ENCODE measurements around the gene CACNB2. TPM values are rescaled to one million over a fixed set of nuclear protein-coding genes. Genes with fewer than 3 reads are reported as not detected.
"Not testable (repeated sequence)": the region's sequence is repeated elsewhere in the genome, so short reads cannot be mapped to it uniquely, and the experiment has no call there.

The CACNB2 gene
- total RNA-seq, 1 experiment from 2014 or later = not detected

GRCh38 chr10:18205098-18205834, 65.0 kb downstream of the CACNB2 start:
- Histone ChIP-seq H3K4me3 (ENCODE audit: low read depth in 2 of 2, low read length in 2 of 2) (no peak overlapping the region), H3K27me3 (ENCODE audit: control insufficient read depth, insufficient read depth, low read length) (no peaks in the 10 kb centered on the region), H3K27ac (ENCODE audit: low read length) (no peak overlapping the region), H3K9me3 (ENCODE audit: control insufficient read depth, insufficient read depth, low read depth, low read length) (no peaks in the 10 kb centered on the region), H3K4me1 (ENCODE audit: control insufficient read depth, insufficient read depth, low read length) (no peaks in the 10 kb centered on the region), H3K36me3 (ENCODE audit: control insufficient read depth, insufficient read depth, low read length) (no peaks in the 10 kb centered on the region)
- CTCF ChIA-PET = no interaction called here
- intact Hi-C loops (cut with micrococcal nuclease; ENCODE audit: unreplicated experiment) (no loop called here), in situ Hi-C loops (cut with HindIII; ENCODE audit: low pct_unique_long_range_greater_than_20kb, low sequenced_read_pairs) (no loop called here)
- TF ChIP-seq CTCF (IDR thresholded peaks at IDR 0.05) = no peak
- TF ChIP-seq, protein P1, sequence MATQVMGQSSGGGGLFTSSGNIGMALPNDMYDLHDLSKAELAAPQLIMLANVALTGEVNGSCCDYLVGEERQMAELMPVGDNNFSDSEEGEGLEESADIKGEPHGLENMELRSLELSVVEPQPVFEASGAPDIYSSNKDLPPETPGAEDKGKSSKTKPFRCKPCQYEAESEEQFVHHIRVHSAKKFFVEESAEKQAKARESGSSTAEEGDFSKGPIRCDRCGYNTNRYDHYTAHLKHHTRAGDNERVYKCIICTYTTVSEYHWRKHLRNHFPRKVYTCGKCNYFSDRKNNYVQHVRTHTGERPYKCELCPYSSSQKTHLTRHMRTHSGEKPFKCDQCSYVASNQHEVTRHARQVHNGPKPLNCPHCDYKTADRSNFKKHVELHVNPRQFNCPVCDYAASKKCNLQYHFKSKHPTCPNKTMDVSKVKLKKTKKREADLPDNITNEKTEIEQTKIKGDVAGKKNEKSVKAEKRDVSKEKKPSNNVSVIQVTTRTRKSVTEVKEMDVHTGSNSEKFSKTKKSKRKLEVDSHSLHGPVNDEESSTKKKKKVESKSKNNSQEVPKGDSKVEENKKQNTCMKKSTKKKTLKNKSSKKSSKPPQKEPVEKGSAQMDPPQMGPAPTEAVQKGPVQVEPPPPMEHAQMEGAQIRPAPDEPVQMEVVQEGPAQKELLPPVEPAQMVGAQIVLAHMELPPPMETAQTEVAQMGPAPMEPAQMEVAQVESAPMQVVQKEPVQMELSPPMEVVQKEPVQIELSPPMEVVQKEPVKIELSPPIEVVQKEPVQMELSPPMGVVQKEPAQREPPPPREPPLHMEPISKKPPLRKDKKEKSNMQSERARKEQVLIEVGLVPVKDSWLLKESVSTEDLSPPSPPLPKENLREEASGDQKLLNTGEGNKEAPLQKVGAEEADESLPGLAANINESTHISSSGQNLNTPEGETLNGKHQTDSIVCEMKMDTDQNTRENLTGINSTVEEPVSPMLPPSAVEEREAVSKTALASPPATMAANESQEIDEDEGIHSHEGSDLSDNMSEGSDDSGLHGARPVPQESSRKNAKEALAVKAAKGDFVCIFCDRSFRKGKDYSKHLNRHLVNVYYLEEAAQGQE (IDR thresholded peaks at IDR 0.05; ENCODE audit: insufficient read depth in 1 of 2, low read depth in 2 of 2, low read length in 1 of 2) = no peak
- TF ChIP-seq SIN3A (IDR thresholded peaks at IDR 0.05; ENCODE audit: borderline replicate concordance, insufficient read depth, low read depth, low read length) = no peak
- no peak for TF ChIP-seq TCF7L2 (IDR thresholded peaks at IDR 0.05; ENCODE audit: low read depth, low read length)
- TF ChIP-seq POLR2AphosphoS5 (IDR thresholded peaks at IDR 0.05; ENCODE audit: low read depth, low read length) = no peak
- ATAC-seq (no peak), DNase-seq (ENCODE audit: low read depth, low spot score) (no peak)
- POLR2A ChIA-PET = no interaction called here
- BruUV-seq (replicated peaks) = no TSS peak

DNA sequence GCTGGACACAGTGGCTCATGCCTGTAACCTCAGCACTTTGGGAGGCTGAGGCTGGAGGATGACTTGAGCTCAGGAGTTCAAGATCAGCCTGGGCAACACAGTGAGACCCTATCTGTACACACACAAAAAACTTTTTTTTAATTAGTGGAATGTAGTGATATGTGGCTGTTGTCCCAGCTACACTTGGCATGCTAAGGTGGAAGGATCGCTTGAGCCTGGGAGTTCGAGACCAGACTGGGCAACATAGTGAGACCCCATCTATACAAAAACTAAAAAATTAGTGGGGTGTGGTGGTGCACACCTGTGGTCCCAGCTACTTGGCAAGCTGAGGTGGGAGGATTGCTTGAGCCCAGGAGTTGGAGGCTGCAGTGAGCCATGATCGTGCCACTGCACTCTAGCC, 68.0 kb downstream of the CACNB2 start:
- H3K4me3 ChIP-seq (ENCODE audit: low read depth in 2 of 2, low read length in 2 of 2); H3K27me3 ChIP-seq (ENCODE audit: control insufficient read depth, insufficient read depth, low read length); BruUV-seq (replicated peaks); DNase-seq (ENCODE audit: low read depth, low spot score); ATAC-seq; CTCF ChIA-PET; H3K36me3 ChIP-seq (ENCODE audit: control insufficient read depth, insufficient read depth, low read length); H3K9me3 ChIP-seq (ENCODE audit: control insufficient read depth, insufficient read depth, low read depth, low read length); POLR2A ChIA-PET; intact Hi-C loops (cut with micrococcal nuclease; ENCODE audit: unreplicated experiment); H3K27ac ChIP-seq (ENCODE audit: low read length); H3K4me1 ChIP-seq (ENCODE audit: control insufficient read depth, insufficient read depth, low read length); in situ Hi-C loops (cut with HindIII; ENCODE audit: low pct_unique_long_range_greater_than_20kb, low sequenced_read_pairs): not testable (repeated sequence)

- intact Hi-C loops (cut with micrococcal nuclease; ENCODE audit: unreplicated experiment) (no loop called here), in situ Hi-C loops (cut with HindIII; ENCODE audit: low pct_unique_long_range_greater_than_20kb, low sequenced_read_pairs) (no loop called here)
- Histone ChIP-seq H3K4me3 (ENCODE audit: low read depth in 2 of 2, low read length in 2 of 2) (no peak overlapping the region), H3K27ac (ENCODE audit: low read length) (no peak overlapping the region), H3K9me3 (ENCODE audit: control insufficient read depth, insufficient read depth, low read depth, low read length) (no peaks in the 10 kb centered on the region), H3K36me3 (ENCODE audit: control insufficient read depth, insufficient read depth, low read length) (no peaks in the 10 kb centered on the region), H3K27me3 (ENCODE audit: control insufficient read depth, insufficient read depth, low read length) (no peaks in the 10 kb centered on the region), H3K4me1 (ENCODE audit: control insufficient read depth, insufficient read depth, low read length) (no peaks in the 10 kb centered on the region)
- CTCF ChIA-PET = no interaction called here
- TF ChIP-seq POLR2AphosphoS5 (IDR thresholded peaks at IDR 0.05; ENCODE audit: low read depth, low read length) = no peak
- no peak for TF ChIP-seq CTCF (IDR thresholded peaks at IDR 0.05)
- no peak for TF ChIP-seq TCF7L2 (IDR thresholded peaks at IDR 0.05; ENCODE audit: low read depth, low read length)
- TF ChIP-seq, protein P1 (IDR thresholded peaks at IDR 0.05; ENCODE audit: insufficient read depth in 1 of 2, low read depth in 2 of 2, low read length in 1 of 2) = no peak
- TF ChIP-seq SIN3A (IDR thresholded peaks at IDR 0.05; ENCODE audit: borderline replicate concordance, insufficient read depth, low read depth, low read length) = no peak
- no peak for ATAC-seq
- POLR2A ChIA-PET = no interaction called here
- no peak for DNase-seq (ENCODE audit: low read depth, low spot score)
- no TSS peak for BruUV-seq (replicated peaks)
Observed at GRCh38 chr10:18209241-18209640, 69.0 kb downstream of the CACNB2 start.

All from Panc1 (cell line).